GM18498 (cell line): ENCODE results near the gene SPECC1L.

Experiments
- ATAC-seq: cut with Tn5 transposase; IDR thresholded peaks from one replicate; pipeline ENCODE4 v1.9.1; 2021; ENCODE audit warnings: mild to moderate bottlenecking, moderate library complexity; ENCODE audit not compliant: unreplicated experiment

Gene SPECC1L

GRCh38 chr22:24393012-24393559 is 122.5 kb downstream of the SPECC1L start:
- ATAC-seq = no peak

- no peak for ATAC-seq
Observed at GRCh38 chr22:24393848-24394247, 123.2 kb downstream of the SPECC1L start.

- ATAC-seq = no peak
Observed at GRCh38 chr22:24394254-24394653, 123.6 kb downstream of the SPECC1L start.

- no peak for ATAC-seq
Observed at GRCh38 chr22:24398409-24398808, 127.8 kb downstream of the SPECC1L start.

- ATAC-seq = no peak
Observed at GRCh38 chr22:24400034-24400725, 129.5 kb downstream of the SPECC1L start.

- no peak for ATAC-seq
Observed at GRCh38 chr22:24400726-24401596, 130.3 kb downstream of the SPECC1L start.

- ATAC-seq = no peak
Observed at GRCh38 chr22:24401931-24402367, 131.3 kb downstream of the SPECC1L start.

GRCh38 chr22:24402460-24403192 is 132.0 kb downstream of the SPECC1L start:
- no peak for ATAC-seq

GRCh38 chr22:24403346-24403745 is 132.7 kb downstream of the SPECC1L start:
- ATAC-seq = no peak

- no peak for ATAC-seq
Observed at GRCh38 chr22:24404561-24405275, 134.1 kb downstream of the SPECC1L start.

GRCh38 chr22:24405631-24406321 is 135.1 kb downstream of the SPECC1L start:
- no peak for ATAC-seq

- no peak for ATAC-seq
Observed at GRCh38 chr22:24406322-24407277, 136.0 kb downstream of the SPECC1L start.

GRCh38 chr22:24407278-24407665 is 136.6 kb downstream of the SPECC1L start:
- no peak for ATAC-seq

- ATAC-seq = no peak
Observed at GRCh38 chr22:24407884-24408283, 137.3 kb downstream of the SPECC1L start.

- ATAC-seq = no peak
Observed at GRCh38 chr22:24408630-24409029, 138.0 kb downstream of the SPECC1L start.

GRCh38 chr22:24409707-24410106 is 139.1 kb downstream of the SPECC1L start:
- ATAC-seq = no peak

- ATAC-seq = no peak
Observed at GRCh38 chr22:24410110-24410856, 139.7 kb downstream of the SPECC1L start.
